GM18951 (cell line): ENCODE data around the gene CCR2.

Experiments
- POLR2A ChIP-seq: IDR thresholded peaks from 4 replicates; pipeline ENCODE4 v1.6.1; 2011; ENCODE audit warnings: mild to moderate bottlenecking; ENCODE audit not compliant: insufficient read length, insufficient read depth; ENCODE audit errors: extremely low read depth
- in situ Hi-C: fragments of 300-500 bp; cut with MboI; formaldehyde crosslinking; loops from one replicate; pipeline ENCODE4 v1.12.0; 2022; ENCODE audit warnings: low sequenced_read_pairs, mixed read lengths, inconsistent platforms; ENCODE audit not compliant: unreplicated experiment

CCR2 gene

DNA sequence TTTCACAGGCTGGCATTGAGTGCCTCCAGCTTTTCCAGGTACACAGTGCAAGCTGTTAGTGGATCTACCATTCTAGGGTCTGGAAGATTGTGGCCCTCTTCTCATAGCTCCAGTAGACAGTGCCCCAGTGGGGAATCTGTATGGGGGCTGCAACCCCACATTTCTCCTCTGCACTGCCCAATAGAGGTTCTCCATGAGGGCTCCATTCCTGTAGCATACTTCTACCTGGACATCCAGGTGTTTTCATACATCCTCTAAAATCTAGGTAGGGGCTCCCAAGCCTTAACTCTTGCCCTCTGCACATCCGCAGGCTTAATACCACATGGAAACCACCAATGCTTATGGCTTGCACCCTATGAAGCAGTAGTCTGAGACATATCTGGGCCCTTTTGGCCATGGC lies 15.1 kb upstream of the CCR2 start:
- in situ Hi-C loops, result no loop called here
- no peak for TF ChIP-seq POLR2A

DNA sequence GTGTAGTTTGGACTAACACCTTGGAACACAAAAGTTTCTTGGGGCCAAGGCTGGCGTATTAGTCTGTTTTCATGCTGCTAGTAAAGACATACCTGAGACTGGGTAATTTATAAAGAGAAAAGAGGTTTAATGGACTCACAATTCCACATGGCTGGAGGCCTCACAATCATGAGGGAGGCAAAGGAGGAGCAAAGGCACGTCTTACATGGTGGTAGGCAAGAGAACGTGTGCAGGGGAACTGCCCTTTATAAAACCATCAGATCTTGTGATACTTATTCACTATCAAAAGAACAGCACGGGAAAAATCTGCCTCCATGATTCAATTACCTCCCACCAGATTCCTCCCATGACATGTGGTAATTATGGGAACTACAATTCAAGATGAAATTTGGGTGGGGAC lies 9.4 kb upstream of the CCR2 start:
- TF ChIP-seq POLR2A, result no peak
- in situ Hi-C loops, result no loop called here

DNA sequence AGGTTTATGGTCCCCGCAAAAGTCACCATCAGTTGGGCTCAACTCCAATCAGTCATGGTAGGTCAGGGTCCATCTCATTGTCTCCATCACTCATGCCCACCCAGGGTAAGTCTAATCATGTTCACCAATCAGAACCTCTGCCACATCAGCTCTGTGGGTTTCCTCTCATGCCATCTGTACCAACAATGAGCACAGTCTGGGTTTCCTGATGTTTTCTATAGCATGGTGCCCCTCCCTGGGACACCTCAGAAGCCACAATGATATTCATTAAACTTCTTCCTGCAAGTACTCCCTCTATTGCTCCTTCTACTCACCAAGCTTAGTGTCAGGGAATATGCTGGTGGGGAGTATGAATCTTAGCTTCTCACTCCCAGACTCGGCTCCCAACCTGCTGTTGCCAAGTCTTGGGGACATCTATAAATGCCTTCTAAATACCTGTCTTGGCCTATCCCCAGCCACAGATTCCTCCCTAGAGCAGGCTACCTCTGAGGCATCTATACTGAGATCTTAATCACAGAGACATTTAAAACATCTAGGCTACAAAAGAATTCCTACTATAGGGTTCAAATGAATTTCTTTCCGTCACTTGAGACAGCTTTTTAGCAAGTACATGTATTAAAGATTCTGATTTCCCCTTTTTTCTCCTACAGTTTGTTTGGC lies 5.0 kb upstream of the CCR2 start:
- in situ Hi-C loops, result no loop called here
- no peak for TF ChIP-seq POLR2A

DNA sequence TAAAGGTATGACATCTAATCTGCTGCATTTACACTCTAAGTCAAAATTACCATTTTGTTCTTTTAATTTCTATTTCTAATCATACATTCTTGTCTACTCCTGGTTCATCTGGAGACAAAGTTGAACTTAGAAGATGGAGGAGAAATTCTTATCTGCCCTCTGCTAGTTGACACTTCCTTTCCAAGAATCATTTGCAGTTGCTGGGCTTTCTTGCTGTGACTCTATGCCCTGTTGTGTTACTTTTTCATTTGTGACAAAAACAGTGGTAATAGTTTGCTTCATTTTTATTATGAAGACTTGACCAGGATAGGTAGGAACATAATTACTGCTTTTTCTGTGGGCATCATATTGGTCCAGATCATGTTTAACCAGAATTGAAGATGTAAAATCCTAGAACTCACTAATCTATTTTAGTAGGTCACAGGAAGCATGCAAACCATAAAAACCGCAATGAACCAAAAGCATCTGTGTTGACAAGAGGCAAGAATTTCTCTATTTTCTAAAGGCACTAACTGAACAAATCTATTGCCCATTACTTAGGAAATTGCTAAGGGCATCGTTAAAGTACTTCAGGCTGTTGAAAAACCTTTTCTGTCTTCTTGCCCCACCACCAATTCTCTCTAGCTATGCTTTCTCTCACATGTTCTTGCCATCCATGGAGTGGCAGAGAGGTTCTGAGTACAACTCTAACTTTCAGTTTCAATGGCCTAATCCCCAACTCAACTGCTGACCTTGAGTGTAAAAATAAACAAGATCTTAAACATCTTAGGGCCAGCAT lies 4.2 kb upstream of the CCR2 start:
- in situ Hi-C loops, result loop anchor here (5.0 kb wide), 1 partner anchor 262 kb away; no protein-coding TSS in a partner anchor
- TF ChIP-seq POLR2A, result no peak

DNA sequence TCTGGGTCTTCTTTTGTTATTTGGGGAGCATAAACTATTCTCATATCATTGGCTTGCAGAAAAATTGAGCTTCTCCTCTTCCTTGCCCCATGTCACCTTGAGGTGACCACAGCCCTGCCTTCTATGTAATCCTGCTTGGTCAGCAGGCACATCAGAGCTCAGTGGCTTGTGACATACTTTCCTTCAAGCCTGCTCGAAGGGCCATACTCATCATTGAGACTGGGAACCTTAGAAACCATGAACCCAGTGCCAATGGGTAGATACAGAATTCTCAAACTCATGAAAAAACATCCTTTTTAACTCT lies 3.7 kb upstream of the CCR2 start:
- in situ Hi-C loops, result loop anchor here (5.0 kb wide), 1 partner anchor 263 kb away; no protein-coding TSS in a partner anchor
- TF ChIP-seq POLR2A, result no peak

DNA sequence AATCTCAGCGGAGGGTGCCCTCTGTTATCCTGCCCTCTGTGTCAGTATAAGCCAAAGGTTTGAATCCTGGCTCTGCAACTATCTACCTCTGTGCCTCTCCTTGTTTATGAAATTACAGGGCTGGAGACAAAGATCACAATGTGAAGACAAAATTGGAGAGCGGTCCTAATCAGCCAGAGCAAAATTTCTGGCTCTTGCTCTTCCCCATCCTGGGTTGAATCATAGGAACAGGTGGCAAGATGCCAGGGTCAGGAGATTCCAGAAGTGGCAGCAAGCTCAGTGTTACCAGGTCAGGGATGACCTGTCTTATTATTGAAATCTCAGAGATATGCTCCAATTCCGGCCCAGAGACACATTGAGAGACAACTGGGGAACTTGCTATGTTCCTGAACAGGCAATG lies 2.3 kb upstream of the CCR2 start:
- in situ Hi-C loops, result loop anchor here (5.0 kb wide), 1 partner anchor 264 kb away; no protein-coding TSS in a partner anchor
- TF ChIP-seq POLR2A, result no peak

DNA sequence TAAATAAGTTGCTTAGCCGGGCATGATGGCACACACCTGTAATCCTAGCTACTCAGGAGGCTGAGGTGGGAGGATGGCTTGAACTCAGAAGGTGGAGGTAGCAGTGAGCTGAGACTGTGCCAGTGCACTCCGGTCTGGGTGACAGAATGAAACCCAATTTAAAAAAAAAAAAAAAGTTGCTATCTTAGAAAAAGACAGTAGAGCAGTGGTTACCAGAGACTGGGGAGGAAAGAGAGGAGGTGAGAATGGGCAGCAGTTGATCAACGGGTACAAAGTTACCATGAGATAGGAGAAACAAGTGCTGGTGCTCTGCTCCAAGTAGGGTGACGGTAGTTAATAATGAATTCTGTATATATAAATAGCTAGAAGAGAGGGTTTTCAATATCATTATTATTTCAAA lies 821 bp upstream of the CCR2 start:
- in situ Hi-C loops, result loop anchor here (5.0 kb wide), 1 partner anchor 266 kb away; no protein-coding TSS in a partner anchor
- TF ChIP-seq POLR2A, result no peak

DNA sequence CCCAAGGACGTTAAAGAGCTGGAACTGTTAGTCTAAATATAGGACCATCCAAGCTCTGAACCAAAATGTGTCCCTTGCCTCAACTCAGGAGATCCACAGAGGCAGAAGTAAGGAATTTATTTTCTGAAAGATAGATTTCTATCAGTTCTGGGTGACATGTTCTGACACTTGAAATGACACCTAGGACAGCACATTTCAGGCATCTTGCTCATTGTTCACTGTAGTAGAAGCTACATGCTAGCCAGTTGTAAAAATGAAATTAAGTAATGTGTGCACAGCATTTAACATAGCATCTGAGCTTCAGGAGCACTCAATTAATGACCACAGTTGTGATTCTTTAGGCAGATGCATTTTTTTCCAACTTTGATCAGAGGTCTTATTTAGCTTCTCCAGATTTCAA lies 567 bp downstream of the CCR2 start:
- in situ Hi-C loops, result loop anchor here (5.0 kb wide), 1 partner anchor 267 kb away; no protein-coding TSS in a partner anchor
- no peak for TF ChIP-seq POLR2A

DNA sequence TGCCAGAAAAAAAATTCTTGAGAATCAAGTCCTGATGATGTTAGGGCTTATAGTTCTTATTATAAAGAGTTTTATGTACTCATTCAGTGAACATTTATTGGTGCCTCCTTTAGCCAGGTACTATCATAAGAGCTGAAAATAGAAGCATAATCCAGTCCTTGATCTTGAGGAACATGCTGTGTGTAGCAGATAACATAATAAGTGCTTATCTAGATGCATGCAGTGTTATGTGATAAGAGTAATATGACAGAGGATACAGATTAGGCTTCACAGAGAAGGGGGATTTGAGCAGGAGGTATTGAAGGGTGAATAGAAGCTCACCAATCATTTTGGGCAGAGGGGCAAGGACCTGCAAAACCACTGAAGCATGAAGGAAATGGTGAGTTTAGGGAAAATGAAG lies 1.1 kb downstream of the CCR2 start:
- no peak for TF ChIP-seq POLR2A
- in situ Hi-C loops, result loop anchor here (5.0 kb wide), 1 partner anchor 268 kb away; no protein-coding TSS in a partner anchor

DNA sequence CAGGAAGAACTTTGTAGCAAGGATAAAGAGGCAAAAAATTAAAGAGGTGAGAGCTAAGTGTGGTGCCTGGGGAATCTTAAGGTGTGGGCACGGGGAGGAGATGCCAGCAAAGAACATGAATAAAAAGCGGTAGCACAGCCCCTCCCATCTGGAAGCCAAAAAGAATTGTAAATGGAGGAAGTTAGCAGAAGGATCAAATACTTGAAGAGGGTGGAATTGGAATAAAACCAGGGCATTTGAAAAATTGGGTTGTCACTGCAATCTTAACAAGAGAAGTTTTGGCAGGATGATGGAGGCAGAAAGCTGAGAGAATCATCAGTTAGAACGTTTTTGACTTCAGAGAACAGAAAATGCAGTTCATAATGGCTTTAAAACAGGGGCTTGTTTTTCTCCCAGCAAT lies 2.4 kb downstream of the CCR2 start:
- TF ChIP-seq POLR2A, result no peak
- in situ Hi-C loops, result no loop called here

DNA sequence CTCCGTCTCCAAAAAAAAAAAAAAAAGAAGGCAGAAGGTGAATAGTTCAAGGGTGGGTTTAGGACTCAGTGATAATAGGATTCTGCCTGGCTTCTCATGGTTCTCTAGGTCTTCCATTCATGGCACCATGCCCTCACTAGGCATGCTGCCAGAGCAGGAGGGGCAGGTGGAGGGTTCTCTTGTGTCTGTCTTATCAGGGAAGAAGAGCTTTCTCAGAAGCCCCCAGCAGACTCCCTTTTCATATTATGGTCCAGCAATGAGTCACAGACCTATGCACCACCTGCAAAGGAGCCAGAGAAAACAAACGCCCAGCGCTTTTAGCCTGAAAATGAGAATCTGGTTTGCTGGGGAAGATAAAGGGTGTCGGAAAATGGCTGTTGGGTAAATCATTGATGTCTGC lies 3.0 kb downstream of the CCR2 start:
- no peak for TF ChIP-seq POLR2A
- in situ Hi-C loops, result no loop called here

DNA sequence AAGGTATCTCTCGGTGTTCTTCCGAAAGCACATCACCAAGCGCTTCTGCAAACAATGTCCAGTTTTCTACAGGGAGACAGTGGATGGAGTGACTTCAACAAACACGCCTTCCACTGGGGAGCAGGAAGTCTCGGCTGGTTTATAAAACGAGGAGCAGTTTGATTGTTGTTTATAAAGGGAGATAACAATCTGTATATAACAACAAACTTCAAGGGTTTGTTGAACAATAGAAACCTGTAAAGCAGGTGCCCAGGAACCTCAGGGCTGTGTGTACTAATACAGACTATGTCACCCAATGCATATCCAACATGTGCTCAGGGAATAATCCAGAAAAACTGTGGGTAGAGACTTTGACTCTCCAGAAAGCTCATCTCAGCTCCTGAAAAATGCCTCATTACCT lies 4.6 kb downstream of the CCR2 start:
- TF ChIP-seq POLR2A, result no peak
- in situ Hi-C loops, result no loop called here

DNA sequence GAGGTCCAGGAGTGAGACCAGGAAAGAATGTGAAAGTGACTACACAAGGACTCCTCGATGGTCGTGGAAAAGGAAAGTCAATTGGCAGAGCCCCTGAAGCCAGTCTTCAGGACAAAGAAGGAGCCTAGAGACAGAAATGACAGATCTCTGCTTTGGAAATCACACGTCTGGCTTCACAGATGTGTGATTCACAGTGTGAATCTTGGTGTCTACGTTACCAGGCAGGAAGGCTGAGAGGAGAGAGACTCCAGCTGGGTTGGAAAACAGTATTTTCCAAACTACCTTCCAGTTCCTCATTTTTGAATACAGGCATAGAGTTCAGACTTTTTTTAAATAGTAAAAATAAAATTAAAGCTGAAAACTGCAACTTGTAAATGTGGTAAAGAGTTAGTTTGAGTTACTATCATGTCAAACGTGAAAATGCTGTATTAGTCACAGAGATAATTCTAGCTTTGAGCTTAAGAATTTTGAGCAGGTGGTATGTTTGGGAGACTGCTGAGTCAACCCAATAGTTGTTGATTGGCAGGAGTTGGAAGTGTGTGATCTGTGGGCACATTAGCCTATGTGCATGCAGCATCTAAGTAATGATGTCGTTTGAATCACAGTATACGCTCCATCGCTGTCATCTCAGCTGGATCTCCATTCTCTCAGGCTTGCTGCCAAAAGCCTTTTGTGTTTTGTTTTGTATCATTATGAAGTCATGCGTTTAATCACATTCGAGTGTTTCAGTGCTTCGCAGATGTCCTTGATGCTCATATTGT lies 6.0 kb downstream of the CCR2 start:
- TF ChIP-seq POLR2A, result no peak
- in situ Hi-C loops, result no loop called here
